DND-41 (cell line): ENCODE data around the gene ADD2.

Experiments
- ATAC-seq: fragments of 200-7000 bp; cut with Tn5 transposase; 3 replicates; pipeline ENCODE4 v1.9.1; 2021; ENCODE audit warnings: low read depth; ENCODE audit not compliant: insufficient read depth
- DNase-seq: peaks from one replicate; pipeline ENCODE4 v3.0.0-alpha.2; 2020
- H2AFZ ChIP-seq: 2 replicates; pipeline ENCODE4 v1.6.0; 2012; ENCODE audit warnings: low read depth, low read length
- H3K27ac ChIP-seq: 2 replicates; pipeline ENCODE4 v1.5.1; 2012; ENCODE audit warnings: low read length, inconsistent platforms
- H3K27me3 ChIP-seq: fragments of 200-600 bp; sonication (generic); 2 replicates; pipeline ENCODE4 v1.6.0; 2012; ENCODE audit warnings: low read length, mild to moderate bottlenecking, inconsistent platforms; ENCODE audit not compliant: insufficient read depth, poor library complexity
- H3K36me3 ChIP-seq: 2 replicates; pipeline ENCODE4 v1.5.1; 2012; ENCODE audit warnings: low read length, inconsistent platforms; ENCODE audit not compliant: insufficient read depth
- H3K4me1 ChIP-seq: 2 replicates; pipeline ENCODE4 v1.5.1; 2012; ENCODE audit warnings: mild to moderate bottlenecking, low read length; ENCODE audit not compliant: insufficient read depth
- H3K4me2 ChIP-seq: 2 replicates; pipeline ENCODE4 v1.6.0; 2012; ENCODE audit warnings: mild to moderate bottlenecking, moderate library complexity, low read length, inconsistent platforms; ENCODE audit not compliant: insufficient read depth
- H3K4me3 ChIP-seq, 2 experiments: fragments of 200-600 bp in 1 of 2; shearing (Covaris generic) in 1 of 2; 2 replicates each; pipeline ENCODE4 v1.5.1; 2012 to 2016; ENCODE audit warnings: inconsistent platforms in 2 of 2, low read length in 2 of 2, mild to moderate bottlenecking in 2 of 2, low read depth in 1 of 2, moderate library complexity in 1 of 2
- H3K79me2 ChIP-seq: 2 replicates; pipeline ENCODE4 v1.6.0; 2012; ENCODE audit warnings: low read length, inconsistent platforms; ENCODE audit not compliant: insufficient read depth
- H3K9ac ChIP-seq: 2 replicates; pipeline ENCODE4 v1.6.0; 2012; ENCODE audit warnings: low read depth, mild to moderate bottlenecking, inconsistent platforms, low read length, moderate library complexity
- H3K9me3 ChIP-seq: 2 replicates; pipeline ENCODE4 v1.5.1; 2012; ENCODE audit warnings: low read length, moderate library complexity, mild to moderate bottlenecking, inconsistent platforms; ENCODE audit not compliant: insufficient read depth, severe bottlenecking
- H4K20me1 ChIP-seq: 2 replicates; pipeline ENCODE4 v1.6.0; 2012; ENCODE audit warnings: low read length; ENCODE audit not compliant: insufficient read depth
- EZH2 ChIP-seq: IDR thresholded peaks from 3 replicates; pipeline ENCODE4 v1.6.1; 2012; ENCODE audit warnings: borderline replicate concordance, low read depth, mild to moderate bottlenecking, moderate library complexity, low read length, inconsistent platforms; ENCODE audit not compliant: severe bottlenecking
- TF ChIP-seq, protein P1 (sequence below): IDR thresholded peaks from 2 replicates; pipeline ENCODE4 v1.5.1; 2012; ENCODE audit warnings: borderline replicate concordance, low read length, moderate library complexity, mild to moderate bottlenecking; ENCODE audit not compliant: poor library complexity, severe bottlenecking; ENCODE audit errors: extremely low read depth

Gene ADD2

DNA sequence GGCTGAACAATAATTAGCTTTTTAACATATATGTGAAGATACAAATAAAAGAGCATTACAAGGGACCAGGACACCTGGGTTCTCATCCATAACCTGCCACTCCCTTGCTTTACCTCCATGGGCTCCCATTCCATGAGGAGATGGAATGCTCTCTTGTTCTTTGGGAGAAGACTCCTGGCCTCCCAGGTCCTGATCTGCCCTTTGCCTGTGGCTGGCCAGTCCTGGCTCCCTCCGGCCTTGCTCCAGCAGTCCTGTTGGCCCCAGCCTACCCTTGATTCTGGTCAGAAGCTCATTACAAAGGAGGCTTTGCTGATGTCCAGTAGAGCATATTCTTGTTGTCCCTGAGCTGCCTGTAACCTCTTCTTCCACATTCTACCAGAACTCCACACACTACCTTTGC is 60.3 kb downstream of the ADD2 start:
- Histone ChIP-seq H3K79me2 (no peaks in the 10 kb centered on the region), H3K9me3 (no peaks in the 10 kb centered on the region), H3K27me3 (peaks cover 3% of the 10 kb centered on the region), H3K4me3 (no peak overlapping the region), H3K4me2 (no peak overlapping the region), H3K4me1 (no peaks in the 10 kb centered on the region), H3K36me3 (no peaks in the 10 kb centered on the region), H3K9ac (no peak overlapping the region), H2AFZ (no peak overlapping the region), H4K20me1 (no peaks in the 10 kb centered on the region), H3K27ac (no peak overlapping the region)
- no peak for TF ChIP-seq EZH2
- TF ChIP-seq, protein P1, sequence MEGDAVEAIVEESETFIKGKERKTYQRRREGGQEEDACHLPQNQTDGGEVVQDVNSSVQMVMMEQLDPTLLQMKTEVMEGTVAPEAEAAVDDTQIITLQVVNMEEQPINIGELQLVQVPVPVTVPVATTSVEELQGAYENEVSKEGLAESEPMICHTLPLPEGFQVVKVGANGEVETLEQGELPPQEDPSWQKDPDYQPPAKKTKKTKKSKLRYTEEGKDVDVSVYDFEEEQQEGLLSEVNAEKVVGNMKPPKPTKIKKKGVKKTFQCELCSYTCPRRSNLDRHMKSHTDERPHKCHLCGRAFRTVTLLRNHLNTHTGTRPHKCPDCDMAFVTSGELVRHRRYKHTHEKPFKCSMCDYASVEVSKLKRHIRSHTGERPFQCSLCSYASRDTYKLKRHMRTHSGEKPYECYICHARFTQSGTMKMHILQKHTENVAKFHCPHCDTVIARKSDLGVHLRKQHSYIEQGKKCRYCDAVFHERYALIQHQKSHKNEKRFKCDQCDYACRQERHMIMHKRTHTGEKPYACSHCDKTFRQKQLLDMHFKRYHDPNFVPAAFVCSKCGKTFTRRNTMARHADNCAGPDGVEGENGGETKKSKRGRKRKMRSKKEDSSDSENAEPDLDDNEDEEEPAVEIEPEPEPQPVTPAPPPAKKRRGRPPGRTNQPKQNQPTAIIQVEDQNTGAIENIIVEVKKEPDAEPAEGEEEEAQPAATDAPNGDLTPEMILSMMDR = no peak
- DNase-seq (no peak), ATAC-seq (no peak)

DNA sequence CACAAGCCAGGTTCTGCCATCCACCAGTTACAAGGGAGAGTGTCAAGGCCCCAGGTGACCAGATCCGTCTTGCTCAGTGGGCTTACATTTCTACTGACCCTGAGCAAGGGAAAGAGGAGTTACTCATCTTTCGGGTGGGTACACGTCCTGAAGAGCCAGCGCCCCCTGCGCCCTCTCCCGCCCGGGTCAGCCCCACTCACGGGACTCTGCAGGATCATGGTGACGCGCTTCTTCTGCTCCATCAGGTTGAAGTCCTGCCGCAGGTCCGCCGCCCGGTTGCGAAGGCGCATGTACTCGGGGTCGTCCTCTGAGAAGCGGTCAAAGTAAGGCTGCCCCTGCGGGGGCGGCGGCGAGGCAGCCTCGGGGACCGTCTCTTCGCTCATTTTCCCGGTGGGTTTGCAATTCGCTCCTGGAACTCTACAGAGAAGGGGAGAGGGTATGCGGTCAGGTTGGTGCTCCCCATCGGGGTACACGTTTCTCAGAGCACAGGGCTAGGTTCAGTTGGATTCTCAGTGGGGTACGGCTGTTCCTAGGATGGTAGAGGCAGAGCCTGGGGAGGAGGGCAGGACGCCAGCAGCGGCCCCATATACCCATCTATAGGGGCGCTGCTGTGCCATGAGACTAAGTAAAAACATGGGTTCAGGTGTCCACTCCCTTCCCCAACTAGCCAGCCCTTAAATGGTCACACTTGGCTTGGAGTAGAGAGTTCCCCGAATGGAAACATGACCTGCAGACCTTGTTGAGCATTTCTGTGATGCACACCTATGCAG is 61.8 kb downstream of the ADD2 start:
- Histone ChIP-seq H3K4me1 (no peaks in the 10 kb centered on the region), H3K4me2 (no peak overlapping the region), H4K20me1 (no peaks in the 10 kb centered on the region), H3K4me3 (no peak overlapping the region), H3K9me3 (no peaks in the 10 kb centered on the region), H3K36me3 (no peaks in the 10 kb centered on the region), H3K27me3 (peaks cover 5% of the 10 kb centered on the region), H3K79me2 (no peaks in the 10 kb centered on the region), H2AFZ (no peak overlapping the region), H3K9ac (no peak overlapping the region), H3K27ac (no peak overlapping the region)
- TF ChIP-seq, protein P1 = no peak
- no peak for TF ChIP-seq EZH2
- no peak for ATAC-seq
- no peak for DNase-seq

DNA sequence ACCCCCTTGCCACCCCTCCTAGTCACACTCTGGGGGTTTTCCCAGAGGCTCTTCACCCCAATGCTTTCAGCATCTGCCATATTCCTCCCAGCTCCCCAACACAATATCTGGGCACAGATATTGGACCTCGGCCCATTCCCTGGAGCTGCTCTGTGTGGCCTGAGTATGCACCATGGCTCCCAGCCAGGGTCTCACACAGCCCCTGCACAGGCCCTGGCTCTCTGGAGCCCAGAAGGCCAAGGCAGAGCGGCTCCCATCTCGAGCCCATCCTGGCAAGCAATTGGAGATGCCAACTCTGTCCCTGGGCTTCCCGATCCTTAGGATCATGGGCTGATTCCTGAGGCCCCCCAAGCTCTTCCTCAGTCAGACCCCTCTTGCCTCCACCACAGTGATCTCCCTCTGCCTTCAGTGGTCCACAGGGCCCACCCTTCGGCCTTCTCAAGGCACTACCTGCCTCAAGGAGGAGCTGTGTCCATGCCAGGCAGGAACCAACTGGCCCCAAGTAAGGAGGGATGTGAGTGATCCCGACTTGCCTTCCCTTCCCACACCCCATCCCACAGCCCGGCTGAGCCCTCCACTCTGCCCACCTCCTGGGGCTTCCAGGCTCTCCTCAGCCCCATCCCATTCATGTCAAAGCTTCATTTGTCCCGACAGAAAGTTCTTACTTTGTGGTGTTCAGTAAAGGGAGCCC is 62.7 kb downstream of the ADD2 start:
- no peak for TF ChIP-seq EZH2
- TF ChIP-seq, protein P1 = no peak
- DNase-seq (no peak), ATAC-seq (no peak)
- H3K27me3 ChIP-seq = peaks cover 10% of the 10 kb centered on the region
- H2AFZ ChIP-seq = no peak overlapping the region
- no peak overlapping the region for H3K4me3 ChIP-seq
- H3K27ac ChIP-seq = no peak overlapping the region
- no peaks in the 10 kb centered on the region for H3K36me3 ChIP-seq
- H4K20me1 ChIP-seq = no peaks in the 10 kb centered on the region
- H3K9me3 ChIP-seq = no peaks in the 10 kb centered on the region
- H3K4me1 ChIP-seq = no peaks in the 10 kb centered on the region
- H3K79me2 ChIP-seq = no peaks in the 10 kb centered on the region
- no peak overlapping the region for H3K4me2 ChIP-seq
- H3K9ac ChIP-seq = no peak overlapping the region
